ENCODE measurements around the gene TMEM9B. TPM values are rescaled to one million over a fixed set of nuclear protein-coding genes. Genes with fewer than 3 reads are reported as not detected.

Gene TMEM9B
- total and polyA plus RNA-seq, 5 donors from 2014 or later: 38.7 to 147 (median 111) TPM

DNA sequence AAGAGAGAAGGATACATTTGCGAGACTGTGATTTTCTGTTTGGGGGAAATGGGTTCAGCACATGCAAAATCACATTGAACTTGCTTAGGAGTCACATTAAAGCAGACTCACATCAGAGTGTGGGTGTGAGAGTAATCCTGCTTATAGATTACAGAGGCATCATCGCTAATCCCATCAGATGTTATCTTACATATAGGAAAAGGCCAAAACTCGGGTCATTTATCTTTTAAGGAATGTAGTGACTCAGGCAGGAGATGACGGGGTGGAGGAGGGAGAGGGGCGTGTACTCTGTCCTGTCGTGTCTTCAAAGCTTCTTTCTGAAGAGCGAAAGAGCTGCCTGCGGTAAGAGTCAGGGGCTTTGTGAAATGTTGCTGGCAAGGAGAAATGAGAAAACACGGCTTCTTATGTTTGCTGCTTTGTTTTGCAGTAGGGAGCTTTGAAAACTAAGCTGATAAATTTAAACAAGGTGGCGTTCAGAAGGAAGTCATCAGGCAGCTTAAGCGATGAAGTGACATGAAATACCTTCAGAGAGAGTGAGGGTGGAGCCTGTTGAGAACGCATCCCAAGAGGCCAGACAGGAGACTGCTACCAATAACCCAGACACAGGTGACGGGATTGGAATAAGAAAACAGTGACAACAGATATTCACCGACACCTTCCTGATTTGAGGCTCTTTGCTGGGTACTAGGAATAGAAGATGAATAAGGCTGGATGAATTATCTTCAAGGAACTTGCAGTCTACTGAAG, 29.3 kb downstream of the TMEM9B start:
- Histone ChIP-seq H3K9me3 (ENCODE audit: control insufficient read depth in 2 of 2, low read length in 2 of 2) (no peaks in the 10 kb centered on the region), H3K4me1 (ENCODE audit: control insufficient read depth, insufficient read depth, low read length, poor library complexity, severe bottlenecking) (no peaks in the 10 kb centered on the region), H3K27ac (ENCODE audit: insufficient read depth, low read length, poor library complexity, severe bottlenecking) (no peak overlapping the region), H3K27me3 (ENCODE audit: control insufficient read depth, insufficient read depth, low read length) (no peaks in the 10 kb centered on the region), H3K36me3 (ENCODE audit: control insufficient read depth, insufficient read depth, low read length) (no peaks in the 10 kb centered on the region), H3K4me3 (ENCODE audit: low read depth, low read length) (no peak overlapping the region)
- DNase-seq (no peak), ATAC-seq (ENCODE audit: low read depth in 2 of 2) (no peak)
- no peaks in the 10 kb centered on the region for H3K36me3 Mint-ChIP-seq
- peak overlapping the region in 1 of 3 donors; percentile 50 for H3K27ac Mint-ChIP-seq
- no peaks in the 10 kb centered on the region for H3K4me1 Mint-ChIP-seq
- H3K4me3 Mint-ChIP-seq: peak overlapping the region in 1 of 4 donors; percentile 38
- no peaks in the 10 kb centered on the region for H3K9me3 Mint-ChIP-seq
- H3K27me3 Mint-ChIP-seq: no peaks in the 10 kb centered on the region

DNA sequence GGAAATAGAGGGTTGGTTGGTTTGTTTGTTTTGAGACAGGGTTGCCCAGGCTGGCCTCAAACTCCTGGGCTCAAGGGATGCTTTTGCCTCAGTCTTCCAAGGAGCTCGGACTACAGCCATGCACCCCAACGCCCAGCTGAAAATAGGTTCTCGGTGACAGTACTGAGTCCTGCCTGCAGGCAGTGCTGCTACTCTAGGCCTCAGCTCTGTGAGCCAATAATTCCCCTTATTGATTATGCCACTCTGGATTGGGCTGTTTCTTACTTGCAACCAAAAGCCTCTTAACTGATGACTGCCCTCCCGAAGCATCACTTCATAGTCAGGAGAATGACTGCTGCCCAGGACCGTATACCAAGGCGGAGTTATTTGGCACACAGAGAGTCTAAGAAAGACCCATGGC, 30.3 kb downstream of the TMEM9B start:
- no peak overlapping the region for H3K4me3 Mint-ChIP-seq
- Histone ChIP-seq H3K9me3 (ENCODE audit: control insufficient read depth in 2 of 2, low read length in 2 of 2) (no peaks in the 10 kb centered on the region), H3K27me3 (ENCODE audit: control insufficient read depth, insufficient read depth, low read length) (no peaks in the 10 kb centered on the region), H3K4me3 (ENCODE audit: low read depth, low read length) (no peak overlapping the region), H3K36me3 (ENCODE audit: control insufficient read depth, insufficient read depth, low read length) (no peaks in the 10 kb centered on the region), H3K27ac (ENCODE audit: insufficient read depth, low read length, poor library complexity, severe bottlenecking) (no peak overlapping the region), H3K4me1 (ENCODE audit: control insufficient read depth, insufficient read depth, low read length, poor library complexity, severe bottlenecking) (no peaks in the 10 kb centered on the region)
- H3K36me3 Mint-ChIP-seq: no peaks in the 10 kb centered on the region
- no peak for ATAC-seq (ENCODE audit: low read depth in 2 of 2)
- H3K27ac Mint-ChIP-seq: no peak overlapping the region
- H3K27me3 Mint-ChIP-seq: no peaks in the 10 kb centered on the region
- no peak for DNase-seq
- no peaks in the 10 kb centered on the region for H3K4me1 Mint-ChIP-seq
- H3K9me3 Mint-ChIP-seq: no peaks in the 10 kb centered on the region

DNA sequence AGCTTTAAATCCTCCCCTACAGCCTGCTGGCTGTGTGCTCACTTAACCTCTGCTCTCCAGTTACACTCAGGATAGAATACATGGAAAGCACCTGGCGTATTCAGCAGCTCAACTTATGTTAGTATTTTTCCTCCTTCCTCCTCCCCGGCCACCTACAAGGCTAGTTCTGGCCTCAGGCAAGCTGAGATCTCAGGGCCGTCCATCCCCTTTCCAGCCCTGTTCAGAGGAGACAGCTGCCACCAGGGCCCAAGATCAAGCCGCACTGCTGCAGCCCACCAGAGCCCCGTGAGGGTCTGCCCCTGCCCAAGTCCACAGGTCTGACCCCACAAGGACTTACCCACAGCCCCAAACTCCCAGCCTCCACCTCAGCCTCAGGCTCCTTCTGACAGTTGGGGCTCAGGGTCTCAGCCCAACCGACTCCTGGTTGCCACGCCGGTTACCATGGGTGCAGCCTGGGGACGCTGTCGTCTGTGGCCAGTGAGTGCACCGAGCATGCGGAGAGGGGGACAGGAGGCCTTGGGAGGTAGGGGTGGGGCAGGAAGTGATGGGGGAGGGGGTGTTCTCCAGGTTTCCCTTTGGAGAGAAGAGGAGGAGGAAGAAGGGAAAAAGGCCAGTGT, 31.6 kb downstream of the TMEM9B start, which contains the start of gene C11orf16:
C11orf16 (minus strand) TSS at position 384 of the 617 bp plus-strand sequence. CDS start 639 bp downstream, outside the sequence.
- Mint-ChIP-seq H3K27ac (peak within 1 kb of the TSS in 1 of 3 donors; percentile 4), H3K4me3 (no peak within 1 kb of the TSS), H3K27me3 (no peaks in the 10 kb centered on the region), H3K36me3 (no peaks in the 10 kb centered on the region), H3K4me1 (no peaks in the 10 kb centered on the region), H3K9me3 (no peaks in the 10 kb centered on the region)
- no peak for ATAC-seq (ENCODE audit: low read depth in 2 of 2)
- H3K9me3 ChIP-seq (ENCODE audit: control insufficient read depth in 2 of 2, low read length in 2 of 2): no peaks in the 10 kb centered on the region
- DNase-seq: no peak
- no peak within 1 kb of the TSS for H3K27ac ChIP-seq (ENCODE audit: insufficient read depth, low read length, poor library complexity, severe bottlenecking)
- no peak within 1 kb of the TSS for H3K4me3 ChIP-seq (ENCODE audit: low read depth, low read length)
- no peaks in the 10 kb centered on the region for H3K4me1 ChIP-seq (ENCODE audit: control insufficient read depth, insufficient read depth, low read length, poor library complexity, severe bottlenecking)
- no peaks in the 10 kb centered on the region for H3K27me3 ChIP-seq (ENCODE audit: control insufficient read depth, insufficient read depth, low read length)
- no peaks in the 10 kb centered on the region for H3K36me3 ChIP-seq (ENCODE audit: control insufficient read depth, insufficient read depth, low read length)

DNA sequence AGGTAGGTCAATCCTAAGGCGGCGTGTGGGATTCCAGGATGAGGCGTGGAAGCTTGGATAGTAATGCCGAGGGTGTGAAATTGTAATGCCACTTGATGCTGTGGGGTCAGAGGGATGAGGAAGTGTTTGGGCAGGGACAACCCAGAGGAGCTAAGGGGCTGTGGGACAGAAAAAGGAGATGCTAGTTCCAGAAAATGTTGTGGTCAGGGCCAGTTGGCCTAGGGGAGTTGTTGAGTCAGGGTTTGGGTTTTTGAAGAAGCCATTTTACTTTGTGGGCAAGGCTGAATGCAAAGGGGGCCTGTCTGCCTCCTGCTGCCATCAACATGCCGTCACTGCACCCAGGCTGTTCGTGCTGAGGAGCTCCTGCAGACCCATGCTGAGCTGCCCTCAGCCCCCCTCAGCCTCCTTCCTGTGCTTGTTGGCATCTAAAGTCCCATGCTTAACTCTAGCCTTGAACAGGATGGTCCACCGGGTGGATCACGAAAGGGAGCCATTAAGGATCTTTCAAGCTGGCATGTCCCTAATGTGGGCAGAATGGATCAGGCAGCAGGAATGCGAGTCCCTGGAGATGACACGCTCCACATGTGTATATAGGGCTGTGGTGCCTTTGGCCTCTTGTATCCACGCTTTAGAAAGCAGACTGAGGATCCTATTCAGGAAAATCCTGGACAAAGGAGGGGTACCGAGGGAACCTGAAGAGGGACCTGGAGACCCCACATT, 33.6 kb downstream of the TMEM9B start:
- ATAC-seq (ENCODE audit: low read depth in 2 of 2): no peak
- DNase-seq: no peak
- no peaks in the 10 kb centered on the region for H3K9me3 ChIP-seq (ENCODE audit: control insufficient read depth in 2 of 2, low read length in 2 of 2)
- no peaks in the 10 kb centered on the region for H3K36me3 ChIP-seq (ENCODE audit: control insufficient read depth, insufficient read depth, low read length)
- no peak overlapping the region for H3K27ac ChIP-seq (ENCODE audit: insufficient read depth, low read length, poor library complexity, severe bottlenecking)
- no peaks in the 10 kb centered on the region for H3K36me3 Mint-ChIP-seq
- H3K27me3 ChIP-seq (ENCODE audit: control insufficient read depth, insufficient read depth, low read length): no peaks in the 10 kb centered on the region
- no peak overlapping the region for H3K4me3 Mint-ChIP-seq
- H3K27ac Mint-ChIP-seq: no peak overlapping the region
- H3K4me1 Mint-ChIP-seq: no peaks in the 10 kb centered on the region
- no peak overlapping the region for H3K4me3 ChIP-seq (ENCODE audit: low read depth, low read length)
- no peaks in the 10 kb centered on the region for H3K4me1 ChIP-seq (ENCODE audit: control insufficient read depth, insufficient read depth, low read length, poor library complexity, severe bottlenecking)
- H3K27me3 Mint-ChIP-seq: no peaks in the 10 kb centered on the region
- no peaks in the 10 kb centered on the region for H3K9me3 Mint-ChIP-seq

DNA sequence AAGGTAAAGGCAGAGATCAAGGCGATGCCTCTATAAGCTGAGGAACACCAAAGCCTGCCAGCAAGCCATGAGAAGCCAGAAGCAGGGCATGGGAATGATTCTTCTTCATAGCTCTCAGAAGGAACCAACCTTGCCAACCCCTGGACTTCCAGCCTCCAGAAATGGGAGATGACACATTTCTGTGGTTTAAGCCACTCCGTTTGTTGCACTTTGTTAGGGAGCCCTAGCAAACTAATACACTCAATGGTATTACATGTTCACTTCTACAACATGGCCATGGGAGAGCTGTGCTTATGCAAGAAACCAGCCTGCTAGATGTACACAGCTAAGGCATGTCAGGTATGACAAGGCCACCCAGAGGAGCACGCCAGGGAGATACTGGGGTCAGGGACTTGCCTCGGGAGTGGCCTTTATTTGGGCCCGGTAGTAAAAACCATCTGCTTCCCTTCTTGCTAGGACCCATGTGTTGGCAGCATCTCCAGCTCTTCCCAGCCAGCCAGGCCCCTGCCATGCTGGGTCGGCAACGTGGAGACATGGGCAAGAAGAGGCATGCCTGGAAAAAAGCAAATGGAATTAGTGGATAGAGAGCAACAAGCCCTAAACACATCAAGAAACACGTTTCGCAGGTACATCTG, 35.1 kb downstream of the TMEM9B start:
- no peaks in the 10 kb centered on the region for H3K27me3 Mint-ChIP-seq

DNA sequence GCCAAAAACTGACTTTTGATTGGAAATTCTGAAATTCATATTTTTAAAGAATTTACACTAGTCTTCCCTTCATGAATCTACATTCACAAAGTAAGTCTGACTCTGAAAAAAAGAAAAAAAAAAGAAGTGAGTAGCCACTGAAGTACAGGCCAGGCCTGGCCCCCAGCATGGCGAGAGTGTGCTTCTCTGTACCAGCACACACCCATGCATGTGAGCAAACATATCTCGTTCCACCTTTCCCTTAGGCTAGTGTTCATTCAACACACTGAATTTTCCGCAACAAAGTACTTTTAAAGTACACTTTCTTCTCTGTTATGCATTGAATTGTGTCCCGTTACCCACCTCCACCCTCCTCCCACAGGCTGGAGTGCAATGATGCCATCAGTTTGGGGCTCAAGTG, 36.0 kb downstream of the TMEM9B start:
- Mint-ChIP-seq H3K4me1 (no peaks in the 10 kb centered on the region), H3K27ac (peak overlapping the region in 1 of 3 donors; percentile 52)

More for the DNA sequence above, 35.1 kb downstream of the TMEM9B start:
- Mint-ChIP-seq H3K4me1 (no peaks in the 10 kb centered on the region), H3K27ac (no peak overlapping the region), H3K36me3 (no peaks in the 10 kb centered on the region), H3K9me3 (no peaks in the 10 kb centered on the region), H3K4me3 (no peak overlapping the region)
- DNase-seq (no peak), ATAC-seq (ENCODE audit: low read depth in 2 of 2) (no peak)
- H3K27ac ChIP-seq (ENCODE audit: insufficient read depth, low read length, poor library complexity, severe bottlenecking): no peak overlapping the region
- no peaks in the 10 kb centered on the region for H3K27me3 ChIP-seq (ENCODE audit: control insufficient read depth, insufficient read depth, low read length)
- H3K36me3 ChIP-seq (ENCODE audit: control insufficient read depth, insufficient read depth, low read length): no peaks in the 10 kb centered on the region
- H3K4me1 ChIP-seq (ENCODE audit: control insufficient read depth, insufficient read depth, low read length, poor library complexity, severe bottlenecking): no peaks in the 10 kb centered on the region
- H3K9me3 ChIP-seq (ENCODE audit: control insufficient read depth in 2 of 2, low read length in 2 of 2): no peaks in the 10 kb centered on the region
- no peak overlapping the region for H3K4me3 ChIP-seq (ENCODE audit: low read depth, low read length)

DNA sequence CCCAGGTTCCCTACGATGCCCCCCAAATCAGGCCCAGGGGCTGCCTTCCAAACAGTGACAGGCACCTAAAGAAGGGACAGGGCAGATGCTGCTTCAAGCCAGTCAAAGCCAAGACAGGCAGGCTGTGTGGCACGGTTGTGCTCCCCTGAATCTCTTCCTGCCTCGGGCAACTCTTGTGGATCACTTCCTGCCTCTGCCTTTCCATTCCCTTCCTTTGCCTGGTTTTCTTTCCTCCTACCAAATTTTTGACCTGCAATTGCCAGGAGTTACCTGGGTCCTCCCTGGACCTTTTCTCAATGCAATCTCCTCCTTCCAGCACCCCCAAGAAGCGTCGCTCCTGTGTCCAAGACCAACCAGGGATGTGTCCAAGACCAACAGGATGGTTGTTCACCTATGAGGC, 37.0 kb downstream of the TMEM9B start:
- Mint-ChIP-seq H3K27ac (peak overlapping the region in 1 of 3 donors; percentile 67), H3K4me3 (no peak overlapping the region)

More for the DNA sequence above, 36.0 kb downstream of the TMEM9B start:
- Histone ChIP-seq H3K27me3 (ENCODE audit: control insufficient read depth, insufficient read depth, low read length) (no peaks in the 10 kb centered on the region), H3K36me3 (ENCODE audit: control insufficient read depth, insufficient read depth, low read length) (peaks cover under 1% of the 10 kb centered on the region), H3K9me3 (ENCODE audit: control insufficient read depth in 2 of 2, low read length in 2 of 2) (no peaks in the 10 kb centered on the region), H3K4me1 (ENCODE audit: control insufficient read depth, insufficient read depth, low read length, poor library complexity, severe bottlenecking) (no peaks in the 10 kb centered on the region), H3K27ac (ENCODE audit: insufficient read depth, low read length, poor library complexity, severe bottlenecking) (no peak overlapping the region), H3K4me3 (ENCODE audit: low read depth, low read length) (no peak overlapping the region)
- ATAC-seq (ENCODE audit: low read depth in 2 of 2) (no peak), DNase-seq (no peak)
- no peaks in the 10 kb centered on the region for H3K9me3 Mint-ChIP-seq
- no peak overlapping the region for H3K4me3 Mint-ChIP-seq
- no peaks in the 10 kb centered on the region for H3K36me3 Mint-ChIP-seq
- H3K27me3 Mint-ChIP-seq: no peaks in the 10 kb centered on the region

More for the DNA sequence above, 37.0 kb downstream of the TMEM9B start:
- Histone ChIP-seq H3K36me3 (ENCODE audit: control insufficient read depth, insufficient read depth, low read length) (peaks cover 9% of the 10 kb centered on the region), H3K4me1 (ENCODE audit: control insufficient read depth, insufficient read depth, low read length, poor library complexity, severe bottlenecking) (no peaks in the 10 kb centered on the region), H3K4me3 (ENCODE audit: low read depth, low read length) (no peak overlapping the region), H3K27me3 (ENCODE audit: control insufficient read depth, insufficient read depth, low read length) (no peaks in the 10 kb centered on the region), H3K9me3 (ENCODE audit: control insufficient read depth in 2 of 2, low read length in 2 of 2) (no peaks in the 10 kb centered on the region), H3K27ac (ENCODE audit: insufficient read depth, low read length, poor library complexity, severe bottlenecking) (no peak overlapping the region)
- Mint-ChIP-seq H3K27me3 (no peaks in the 10 kb centered on the region), H3K9me3 (no peaks in the 10 kb centered on the region), H3K36me3 (peaks cover 6% of the 10 kb centered on the region), H3K4me1 (no peaks in the 10 kb centered on the region)
- no peak for DNase-seq
- no peak for ATAC-seq (ENCODE audit: low read depth in 2 of 2)
